ENCODE measurements around the gene GNB4. TPM values are rescaled to one million over a fixed set of nuclear protein-coding genes. Genes with fewer than 3 reads are reported as not detected.

Gene GNB4
- total RNA-seq, 4 donors from 2014 or later = 63.9 to 91.8 (median 85.8) TPM

- intact Hi-C loops (cut with DNase I; ENCODE audit: low total_unique reads) = no loop called here
- 0 to 2% methylated on average over 9 to 29 of the region's 43 CpGs for WGBS, 2 donors
- peak overlapping the region; percentile 69 for H3K4me3 ChIP-seq (ENCODE audit: low read depth, poor library complexity, severe bottlenecking)
- DNase-seq (ENCODE audit: low spot score in 2 of 2) = peak in 1 of 2 donors; percentile 89
- no peak for TF ChIP-seq CTCF (IDR thresholded peaks at IDR 0.05)
- no peak for TF ChIP-seq POLR2A (IDR thresholded peaks at IDR 0.05)
Measured at GRCh38 chr3:179450901-179451264, 387 bp downstream of the GNB4 start.

- TF ChIP-seq CTCF (IDR thresholded peaks at IDR 0.05) (no peak), POLR2A (IDR thresholded peaks at IDR 0.05) (no peak)
- peak overlapping the region; percentile 69 for H3K4me3 ChIP-seq (ENCODE audit: low read depth, poor library complexity, severe bottlenecking)
- DNase-seq (ENCODE audit: low spot score in 2 of 2) = no peak
- 2 to 3% methylated on average over 12 of the region's 12 CpGs for WGBS, 2 donors
- intact Hi-C loops (cut with DNase I; ENCODE audit: low total_unique reads) = no loop called here
Measured at GRCh38 chr3:179450261-179450701, 989 bp downstream of the GNB4 start.

GRCh38 chr3:179449636-179450035 is 1.6 kb downstream of the GNB4 start:
- WGBS, 2 donors = 12 to 21% methylated on average over 2 of the region's 2 CpGs
- TF ChIP-seq CTCF (IDR thresholded peaks at IDR 0.05) (no peak), POLR2A (IDR thresholded peaks at IDR 0.05) (no peak)
- no peak overlapping the region for H3K4me3 ChIP-seq (ENCODE audit: low read depth, poor library complexity, severe bottlenecking)
- no peak for DNase-seq (ENCODE audit: low spot score in 2 of 2)
- intact Hi-C loops (cut with DNase I; ENCODE audit: low total_unique reads) = no loop called here

- DNase-seq (ENCODE audit: low spot score in 2 of 2) = no peak
- TF ChIP-seq POLR2A (IDR thresholded peaks at IDR 0.05) = no peak
- no peak for TF ChIP-seq CTCF (IDR thresholded peaks at IDR 0.05)
- H3K4me3 ChIP-seq (ENCODE audit: low read depth, poor library complexity, severe bottlenecking) = no peak overlapping the region
- intact Hi-C loops (cut with DNase I; ENCODE audit: low total_unique reads) = no loop called here
- 65 to 77% methylated on average over 6 of the region's 6 CpGs for WGBS, 2 donors
Measured at GRCh38 chr3:179447251-179447650, 4.0 kb downstream of the GNB4 start.

GRCh38 chr3:179446501-179446900 is 4.8 kb downstream of the GNB4 start:
- TF ChIP-seq POLR2A (IDR thresholded peaks at IDR 0.05) (no peak), CTCF (IDR thresholded peaks at IDR 0.05) (no peak)
- intact Hi-C loops (cut with DNase I; ENCODE audit: low total_unique reads) = no loop called here
- H3K4me3 ChIP-seq (ENCODE audit: low read depth, poor library complexity, severe bottlenecking) = no peak overlapping the region
- DNase-seq (ENCODE audit: low spot score in 2 of 2) = no peak
- WGBS, 2 donors = 34 to 38% methylated on average over 7 of the region's 7 CpGs

GRCh38 chr3:179438841-179439240 is 12.4 kb downstream of the GNB4 start:
- 47 to 48% methylated on average over 5 of the region's 5 CpGs for WGBS, 2 donors
- intact Hi-C loops (cut with DNase I; ENCODE audit: low total_unique reads) = no loop called here
- H3K4me3 ChIP-seq (ENCODE audit: low read depth, poor library complexity, severe bottlenecking) = no peak overlapping the region
- DNase-seq (ENCODE audit: low spot score in 2 of 2) = no peak
- TF ChIP-seq CTCF (IDR thresholded peaks at IDR 0.05) (no peak), POLR2A (IDR thresholded peaks at IDR 0.05) (no peak)

Data from lower leg skin (tissue), 4 donors.